Measurements from ENCODE around the gene ITGA1. TPM values are rescaled to one million over a fixed set of nuclear protein-coding genes. Genes with fewer than 3 reads are reported as not detected.

ITGA1 gene
- total and polyA plus RNA-seq, 2 of the 13 experiments (the other 11 are each of a cell fraction or from before 2014, with no cell fraction given), result 23.1 to 28.6 TPM

DNA sequence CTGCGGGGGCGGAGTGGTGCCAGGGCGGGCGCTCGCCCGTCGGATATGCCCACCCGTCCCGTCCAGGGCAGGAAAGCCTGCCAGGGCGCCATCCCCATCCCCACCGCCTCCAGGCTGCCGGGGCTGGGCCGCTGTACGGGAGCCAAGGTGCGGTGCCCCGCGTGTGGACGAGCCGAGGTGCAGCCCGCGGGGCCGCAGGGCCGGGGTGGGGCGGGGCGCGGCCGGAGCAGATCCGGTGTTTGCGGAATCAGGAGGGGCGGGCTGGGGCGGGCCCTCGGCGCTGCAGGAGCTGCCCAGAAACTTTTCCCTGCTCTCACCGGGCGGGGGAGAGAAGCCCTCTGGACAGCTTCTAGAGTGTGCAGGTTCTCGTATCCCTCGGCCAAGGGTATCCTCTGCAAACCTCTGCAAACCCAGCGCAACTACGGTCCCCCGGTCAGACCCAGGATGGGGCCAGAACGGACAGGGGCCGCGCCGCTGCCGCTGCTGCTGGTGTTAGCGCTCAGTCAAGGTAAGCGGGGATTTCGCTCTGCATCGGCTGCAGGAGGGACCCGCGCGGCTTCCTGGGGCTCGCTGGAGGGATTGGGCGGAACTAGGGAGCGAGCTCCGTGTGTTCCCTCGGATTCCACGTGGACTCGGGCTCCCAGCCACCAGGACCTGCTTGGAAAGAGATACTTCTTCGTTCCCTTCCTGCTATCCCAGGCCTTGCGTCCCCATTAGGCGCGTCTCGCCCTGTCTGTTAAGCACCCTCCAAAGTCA is 201.5 kb downstream of the ITGA1 start, which contains the start of gene ITGA2 (continued):
- TF ChIP-seq, protein P1, sequence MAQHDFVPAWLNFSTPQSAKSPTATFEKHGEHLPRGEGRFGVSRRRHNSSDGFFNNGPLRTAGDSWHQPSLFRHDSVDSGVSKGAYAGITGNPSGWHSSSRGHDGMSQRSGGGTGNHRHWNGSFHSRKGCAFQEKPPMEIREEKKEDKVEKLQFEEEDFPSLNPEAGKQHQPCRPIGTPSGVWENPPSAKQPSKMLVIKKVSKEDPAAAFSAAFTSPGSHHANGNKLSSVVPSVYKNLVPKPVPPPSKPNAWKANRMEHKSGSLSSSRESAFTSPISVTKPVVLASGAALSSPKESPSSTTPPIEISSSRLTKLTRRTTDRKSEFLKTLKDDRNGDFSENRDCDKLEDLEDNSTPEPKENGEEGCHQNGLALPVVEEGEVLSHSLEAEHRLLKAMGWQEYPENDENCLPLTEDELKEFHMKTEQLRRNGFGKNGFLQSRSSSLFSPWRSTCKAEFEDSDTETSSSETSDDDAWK (CRISPR knock-in tag; IDR thresholded peaks at IDR 0.05), result no peak
- TF ChIP-seq MATR3 (CRISPR knock-in tag; IDR thresholded peaks at IDR 0.05) (no peak), PPARG (CRISPR knock-in tag; conservative IDR thresholded peaks at IDR 0.05) (peak; percentile 23), SP140L (CRISPR knock-in tag; IDR thresholded peaks at IDR 0.05; ENCODE audit: borderline replicate concordance) (no peak), ZNF709 (CRISPR knock-in tag; IDR thresholded peaks at IDR 0.05) (peak; percentile 81), TP53 (CRISPR knock-in tag; conservative IDR thresholded peaks at IDR 0.05) (no peak), ONECUT2 (CRISPR knock-in tag; IDR thresholded peaks at IDR 0.05) (no peak), MED8 (CRISPR knock-in tag; IDR thresholded peaks at IDR 0.05; ENCODE audit: insufficient replicate concordance) (no peak), ZNF225 (CRISPR knock-in tag; IDR thresholded peaks at IDR 0.05) (0 out of 2 replicates have a peak, but pooled peaks have one; percentile 13), BRCA1 (CRISPR knock-in tag; IDR thresholded peaks at IDR 0.05) (no peak), SRF (IDR thresholded peaks at IDR 0.05; ENCODE audit: low read depth, low read length) (no peak), HNRNPUL1 (IDR thresholded peaks at IDR 0.05; ENCODE audit: low read depth, low read length) (no peak), ZNF292 (CRISPR knock-in tag; IDR thresholded peaks at IDR 0.05; ENCODE audit: borderline replicate concordance, low read depth) (peak; percentile 86), DZIP1 (CRISPR knock-in tag; IDR thresholded peaks at IDR 0.05) (no peak; the same call in 1 of the 2 replicates), KMT2A (CRISPR knock-in tag; IDR thresholded peaks at IDR 0.05) (peak; percentile 90)
- TF ChIP-seq, protein P2, sequence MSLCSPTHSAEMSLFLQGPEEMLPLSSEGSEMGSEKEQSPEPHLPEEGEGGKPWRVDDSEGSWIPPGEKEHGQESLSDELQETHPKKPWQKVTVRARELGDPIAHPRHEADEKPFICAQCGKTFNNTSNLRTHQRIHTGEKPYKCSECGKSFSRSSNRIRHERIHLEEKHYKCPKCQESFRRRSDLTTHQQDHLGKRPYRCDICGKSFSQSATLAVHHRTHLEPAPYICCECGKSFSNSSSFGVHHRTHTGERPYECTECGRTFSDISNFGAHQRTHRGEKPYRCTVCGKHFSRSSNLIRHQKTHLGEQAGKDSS (CRISPR knock-in tag; IDR thresholded peaks at IDR 0.05; ENCODE audit: borderline replicate concordance, low read depth), result 0 out of 2 replicates have a peak, but pooled peaks have one; percentile 73
- TF ChIP-seq, protein P3, sequence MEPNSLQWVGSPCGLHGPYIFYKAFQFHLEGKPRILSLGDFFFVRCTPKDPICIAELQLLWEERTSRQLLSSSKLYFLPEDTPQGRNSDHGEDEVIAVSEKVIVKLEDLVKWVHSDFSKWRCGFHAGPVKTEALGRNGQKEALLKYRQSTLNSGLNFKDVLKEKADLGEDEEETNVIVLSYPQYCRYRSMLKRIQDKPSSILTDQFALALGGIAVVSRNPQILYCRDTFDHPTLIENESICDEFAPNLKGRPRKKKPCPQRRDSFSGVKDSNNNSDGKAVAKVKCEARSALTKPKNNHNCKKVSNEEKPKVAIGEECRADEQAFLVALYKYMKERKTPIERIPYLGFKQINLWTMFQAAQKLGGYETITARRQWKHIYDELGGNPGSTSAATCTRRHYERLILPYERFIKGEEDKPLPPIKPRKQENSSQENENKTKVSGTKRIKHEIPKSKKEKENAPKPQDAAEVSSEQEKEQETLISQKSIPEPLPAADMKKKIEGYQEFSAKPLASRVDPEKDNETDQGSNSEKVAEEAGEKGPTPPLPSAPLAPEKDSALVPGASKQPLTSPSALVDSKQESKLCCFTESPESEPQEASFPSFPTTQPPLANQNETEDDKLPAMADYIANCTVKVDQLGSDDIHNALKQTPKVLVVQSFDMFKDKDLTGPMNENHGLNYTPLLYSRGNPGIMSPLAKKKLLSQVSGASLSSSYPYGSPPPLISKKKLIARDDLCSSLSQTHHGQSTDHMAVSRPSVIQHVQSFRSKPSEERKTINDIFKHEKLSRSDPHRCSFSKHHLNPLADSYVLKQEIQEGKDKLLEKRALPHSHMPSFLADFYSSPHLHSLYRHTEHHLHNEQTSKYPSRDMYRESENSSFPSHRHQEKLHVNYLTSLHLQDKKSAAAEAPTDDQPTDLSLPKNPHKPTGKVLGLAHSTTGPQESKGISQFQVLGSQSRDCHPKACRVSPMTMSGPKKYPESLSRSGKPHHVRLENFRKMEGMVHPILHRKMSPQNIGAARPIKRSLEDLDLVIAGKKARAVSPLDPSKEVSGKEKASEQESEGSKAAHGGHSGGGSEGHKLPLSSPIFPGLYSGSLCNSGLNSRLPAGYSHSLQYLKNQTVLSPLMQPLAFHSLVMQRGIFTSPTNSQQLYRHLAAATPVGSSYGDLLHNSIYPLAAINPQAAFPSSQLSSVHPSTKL (CRISPR knock-in tag; IDR thresholded peaks at IDR 0.05), result peak; percentile 44; the same call in 1 of the 2 replicates
- TF ChIP-seq, protein P4, sequence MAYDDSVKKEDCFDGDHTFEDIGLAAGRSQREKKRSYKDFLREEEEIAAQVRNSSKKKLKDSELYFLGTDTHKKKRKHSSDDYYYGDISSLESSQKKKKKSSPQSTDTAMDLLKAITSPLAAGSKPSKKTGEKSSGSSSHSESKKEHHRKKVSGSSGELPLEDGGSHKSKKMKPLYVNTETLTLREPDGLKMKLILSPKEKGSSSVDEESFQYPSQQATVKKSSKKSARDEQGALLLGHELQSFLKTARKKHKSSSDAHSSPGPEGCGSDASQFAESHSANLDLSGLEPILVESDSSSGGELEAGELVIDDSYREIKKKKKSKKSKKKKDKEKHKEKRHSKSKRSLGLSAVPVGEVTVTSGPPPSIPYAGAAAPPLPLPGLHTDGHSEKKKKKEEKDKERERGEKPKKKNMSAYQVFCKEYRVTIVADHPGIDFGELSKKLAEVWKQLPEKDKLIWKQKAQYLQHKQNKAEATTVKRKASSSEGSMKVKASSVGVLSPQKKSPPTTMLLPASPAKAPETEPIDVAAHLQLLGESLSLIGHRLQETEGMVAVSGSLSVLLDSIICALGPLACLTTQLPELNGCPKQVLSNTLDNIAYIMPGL (CRISPR knock-in tag; IDR thresholded peaks at IDR 0.05; ENCODE audit: borderline replicate concordance in 1 of 2, low read depth in 1 of 2), result peak; percentile 68 to 75; a peak in 3 of 4 replicates

All from HepG2 (cell line).